Measurements from ENCODE around the gene TRMT11. TPM values are rescaled to one million over a fixed set of nuclear protein-coding genes. Genes with fewer than 3 reads are reported as not detected.

Gene TRMT11
- polyA plus RNA-seq, 1 of the 3 experiments (the other 2 are of a cell fraction) = 15.0 TPM

DNA sequence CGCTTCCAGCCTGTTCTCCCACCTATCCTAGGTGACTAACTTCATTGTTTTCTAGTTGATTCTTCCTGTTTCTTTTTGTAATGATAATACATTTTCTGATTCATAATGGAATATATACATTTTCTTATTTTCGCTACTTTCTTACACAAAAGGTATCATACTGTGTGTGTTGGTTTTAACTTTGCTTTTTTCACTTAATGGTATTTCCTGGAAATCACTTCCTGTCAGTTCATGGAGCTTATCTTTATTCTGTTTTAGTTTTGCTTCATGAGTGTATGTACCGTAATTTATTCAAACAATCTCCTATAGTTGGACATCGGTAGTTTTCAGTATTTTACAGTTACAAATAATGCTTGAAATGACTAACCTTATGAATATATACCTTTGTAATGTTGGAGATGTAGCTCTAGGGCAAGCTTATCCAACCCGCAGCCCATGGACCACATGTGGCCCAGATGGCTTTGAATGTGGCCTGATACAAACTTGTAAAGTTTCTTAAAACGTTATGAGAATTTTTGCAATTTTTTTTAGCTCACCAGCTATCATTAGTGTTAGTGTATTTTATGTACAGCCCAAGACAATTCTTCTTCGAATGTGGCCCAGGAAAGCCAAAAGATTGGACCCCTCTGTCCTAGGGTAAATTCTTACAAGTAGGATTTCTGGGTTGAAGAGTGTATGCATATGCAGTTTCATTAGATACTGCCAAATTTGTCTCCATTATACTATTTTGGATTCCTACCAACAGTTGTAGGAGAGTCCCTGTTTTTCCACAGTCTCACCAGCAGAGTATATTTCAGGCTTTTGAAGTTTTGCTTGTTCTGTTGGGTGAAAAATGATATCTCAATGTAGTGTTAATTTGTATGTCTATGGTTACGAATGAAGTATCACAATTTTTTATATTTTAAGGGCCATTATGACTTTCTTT is 16.7 kb downstream of the TRMT11 start:
- H3F3A ChIP-seq (replicated peaks; ENCODE audit: insufficient read depth) = peaks cover 4% of the 10 kb centered on the region
- no peak overlapping the region for H3K9ac ChIP-seq
- DNase-seq = no peak
- POLR2A ChIA-PET = no interaction called here
- TF ChIP-seq SMC3 (IDR thresholded peaks at IDR 0.05; ENCODE audit: low read depth, low read length) (no peak), FOXM1 (IDR thresholded peaks at IDR 0.05; ENCODE audit: low read depth) (no peak), NFIC (IDR thresholded peaks at IDR 0.05; ENCODE audit: borderline replicate concordance) (no peak), FOSL2 (IDR thresholded peaks at IDR 0.05; ENCODE audit: borderline replicate concordance, low read depth) (no peak), EZH2phosphoT487 (IDR thresholded peaks at IDR 0.05; ENCODE audit: borderline replicate concordance, low read depth) (no peak), RFX5 (IDR thresholded peaks at IDR 0.05; ENCODE audit: low read length) (no peak), TCF12 (IDR thresholded peaks at IDR 0.05) (no peak), ELF1 (IDR thresholded peaks at IDR 0.05) (no peak), GATA2 (CRISPR knock-in tag; IDR thresholded peaks at IDR 0.05) (no peak), MXI1 (IDR thresholded peaks at IDR 0.05; ENCODE audit: low read depth, low read length) (no peak), RAD21 (IDR thresholded peaks at IDR 0.05; ENCODE audit: low read length) (no peak)
- TF ChIP-seq, protein P1, sequence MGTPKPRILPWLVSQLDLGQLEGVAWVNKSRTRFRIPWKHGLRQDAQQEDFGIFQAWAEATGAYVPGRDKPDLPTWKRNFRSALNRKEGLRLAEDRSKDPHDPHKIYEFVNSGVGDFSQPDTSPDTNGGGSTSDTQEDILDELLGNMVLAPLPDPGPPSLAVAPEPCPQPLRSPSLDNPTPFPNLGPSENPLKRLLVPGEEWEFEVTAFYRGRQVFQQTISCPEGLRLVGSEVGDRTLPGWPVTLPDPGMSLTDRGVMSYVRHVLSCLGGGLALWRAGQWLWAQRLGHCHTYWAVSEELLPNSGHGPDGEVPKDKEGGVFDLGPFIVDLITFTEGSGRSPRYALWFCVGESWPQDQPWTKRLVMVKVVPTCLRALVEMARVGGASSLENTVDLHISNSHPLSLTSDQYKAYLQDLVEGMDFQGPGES (IDR thresholded peaks at IDR 0.05; ENCODE audit: low read depth, low read length) = no peak
- TF ChIP-seq, protein P2, sequence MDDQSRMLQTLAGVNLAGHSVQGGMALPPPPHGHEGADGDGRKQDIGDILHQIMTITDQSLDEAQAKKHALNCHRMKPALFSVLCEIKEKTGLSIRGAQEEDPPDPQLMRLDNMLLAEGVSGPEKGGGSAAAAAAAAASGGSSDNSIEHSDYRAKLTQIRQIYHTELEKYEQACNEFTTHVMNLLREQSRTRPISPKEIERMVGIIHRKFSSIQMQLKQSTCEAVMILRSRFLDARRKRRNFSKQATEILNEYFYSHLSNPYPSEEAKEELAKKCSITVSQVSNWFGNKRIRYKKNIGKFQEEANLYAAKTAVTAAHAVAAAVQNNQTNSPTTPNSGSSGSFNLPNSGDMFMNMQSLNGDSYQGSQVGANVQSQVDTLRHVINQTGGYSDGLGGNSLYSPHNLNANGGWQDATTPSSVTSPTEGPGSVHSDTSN (IDR thresholded peaks at IDR 0.05) = no peak
- TF ChIP-seq, protein P3, sequence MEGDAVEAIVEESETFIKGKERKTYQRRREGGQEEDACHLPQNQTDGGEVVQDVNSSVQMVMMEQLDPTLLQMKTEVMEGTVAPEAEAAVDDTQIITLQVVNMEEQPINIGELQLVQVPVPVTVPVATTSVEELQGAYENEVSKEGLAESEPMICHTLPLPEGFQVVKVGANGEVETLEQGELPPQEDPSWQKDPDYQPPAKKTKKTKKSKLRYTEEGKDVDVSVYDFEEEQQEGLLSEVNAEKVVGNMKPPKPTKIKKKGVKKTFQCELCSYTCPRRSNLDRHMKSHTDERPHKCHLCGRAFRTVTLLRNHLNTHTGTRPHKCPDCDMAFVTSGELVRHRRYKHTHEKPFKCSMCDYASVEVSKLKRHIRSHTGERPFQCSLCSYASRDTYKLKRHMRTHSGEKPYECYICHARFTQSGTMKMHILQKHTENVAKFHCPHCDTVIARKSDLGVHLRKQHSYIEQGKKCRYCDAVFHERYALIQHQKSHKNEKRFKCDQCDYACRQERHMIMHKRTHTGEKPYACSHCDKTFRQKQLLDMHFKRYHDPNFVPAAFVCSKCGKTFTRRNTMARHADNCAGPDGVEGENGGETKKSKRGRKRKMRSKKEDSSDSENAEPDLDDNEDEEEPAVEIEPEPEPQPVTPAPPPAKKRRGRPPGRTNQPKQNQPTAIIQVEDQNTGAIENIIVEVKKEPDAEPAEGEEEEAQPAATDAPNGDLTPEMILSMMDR (IDR thresholded peaks at IDR 0.05) = no peak
- TF ChIP-seq, protein P4, sequence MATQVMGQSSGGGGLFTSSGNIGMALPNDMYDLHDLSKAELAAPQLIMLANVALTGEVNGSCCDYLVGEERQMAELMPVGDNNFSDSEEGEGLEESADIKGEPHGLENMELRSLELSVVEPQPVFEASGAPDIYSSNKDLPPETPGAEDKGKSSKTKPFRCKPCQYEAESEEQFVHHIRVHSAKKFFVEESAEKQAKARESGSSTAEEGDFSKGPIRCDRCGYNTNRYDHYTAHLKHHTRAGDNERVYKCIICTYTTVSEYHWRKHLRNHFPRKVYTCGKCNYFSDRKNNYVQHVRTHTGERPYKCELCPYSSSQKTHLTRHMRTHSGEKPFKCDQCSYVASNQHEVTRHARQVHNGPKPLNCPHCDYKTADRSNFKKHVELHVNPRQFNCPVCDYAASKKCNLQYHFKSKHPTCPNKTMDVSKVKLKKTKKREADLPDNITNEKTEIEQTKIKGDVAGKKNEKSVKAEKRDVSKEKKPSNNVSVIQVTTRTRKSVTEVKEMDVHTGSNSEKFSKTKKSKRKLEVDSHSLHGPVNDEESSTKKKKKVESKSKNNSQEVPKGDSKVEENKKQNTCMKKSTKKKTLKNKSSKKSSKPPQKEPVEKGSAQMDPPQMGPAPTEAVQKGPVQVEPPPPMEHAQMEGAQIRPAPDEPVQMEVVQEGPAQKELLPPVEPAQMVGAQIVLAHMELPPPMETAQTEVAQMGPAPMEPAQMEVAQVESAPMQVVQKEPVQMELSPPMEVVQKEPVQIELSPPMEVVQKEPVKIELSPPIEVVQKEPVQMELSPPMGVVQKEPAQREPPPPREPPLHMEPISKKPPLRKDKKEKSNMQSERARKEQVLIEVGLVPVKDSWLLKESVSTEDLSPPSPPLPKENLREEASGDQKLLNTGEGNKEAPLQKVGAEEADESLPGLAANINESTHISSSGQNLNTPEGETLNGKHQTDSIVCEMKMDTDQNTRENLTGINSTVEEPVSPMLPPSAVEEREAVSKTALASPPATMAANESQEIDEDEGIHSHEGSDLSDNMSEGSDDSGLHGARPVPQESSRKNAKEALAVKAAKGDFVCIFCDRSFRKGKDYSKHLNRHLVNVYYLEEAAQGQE (IDR thresholded peaks at IDR 0.05; ENCODE audit: low read depth, low read length) = no peak
- TF ChIP-seq, protein P5, sequence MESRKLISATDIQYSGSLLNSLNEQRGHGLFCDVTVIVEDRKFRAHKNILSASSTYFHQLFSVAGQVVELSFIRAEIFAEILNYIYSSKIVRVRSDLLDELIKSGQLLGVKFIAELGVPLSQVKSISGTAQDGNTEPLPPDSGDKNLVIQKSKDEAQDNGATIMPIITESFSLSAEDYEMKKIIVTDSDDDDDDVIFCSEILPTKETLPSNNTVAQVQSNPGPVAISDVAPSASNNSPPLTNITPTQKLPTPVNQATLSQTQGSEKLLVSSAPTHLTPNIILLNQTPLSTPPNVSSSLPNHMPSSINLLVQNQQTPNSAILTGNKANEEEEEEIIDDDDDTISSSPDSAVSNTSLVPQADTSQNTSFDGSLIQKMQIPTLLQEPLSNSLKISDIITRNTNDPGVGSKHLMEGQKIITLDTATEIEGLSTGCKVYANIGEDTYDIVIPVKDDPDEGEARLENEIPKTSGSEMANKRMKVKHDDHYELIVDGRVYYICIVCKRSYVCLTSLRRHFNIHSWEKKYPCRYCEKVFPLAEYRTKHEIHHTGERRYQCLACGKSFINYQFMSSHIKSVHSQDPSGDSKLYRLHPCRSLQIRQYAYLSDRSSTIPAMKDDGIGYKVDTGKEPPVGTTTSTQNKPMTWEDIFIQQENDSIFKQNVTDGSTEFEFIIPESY (IDR thresholded peaks at IDR 0.05; ENCODE audit: borderline replicate concordance, low read depth) = no peak
- 92% methylated on average over 8 of the region's 8 CpGs for WGBS (ENCODE audit: low lambda C conversion rate)
- CTCF ChIA-PET = no interaction called here
- H3K4me1 ChIP-seq (ENCODE audit: control insufficient read depth in 1 of 2, insufficient read depth in 2 of 2, low read depth in 1 of 2, low read length in 1 of 2) = no peaks in the 10 kb centered on the region; a peak in 1 of 4 replicates
- H3K27me3 ChIP-seq (ENCODE audit: insufficient read depth) = no peaks in the 10 kb centered on the region
- H3K4me3 ChIP-seq (ENCODE audit: low read depth in 2 of 2, low read length in 1 of 2) = no peak overlapping the region
- no peak overlapping the region for H3K4me2 ChIP-seq
- H3K9me3 ChIP-seq = no peaks in the 10 kb centered on the region
- H3K9me2 ChIP-seq = no peaks in the 10 kb centered on the region
- H4K20me1 ChIP-seq (ENCODE audit: insufficient read depth) = no peaks in the 10 kb centered on the region
- H3K36me3 ChIP-seq (replicated peaks in 1 of 2; ENCODE audit: control insufficient read depth in 1 of 2, insufficient read depth in 2 of 2, low read length in 1 of 2) = peaks cover 46 to 91% of the 10 kb centered on the region in 2 experiments
- H3K27ac ChIP-seq (ENCODE audit: low read depth in 2 of 2, low read length in 1 of 2) = no peak overlapping the region
- H2AFZ ChIP-seq (ENCODE audit: low read depth) = no peak overlapping the region
- H3K79me2 ChIP-seq (ENCODE audit: insufficient read depth) = no peaks in the 10 kb centered on the region
